Naive thymus-derived CD4-positive, alpha-beta T cell (primary cell): ENCODE results near the gene RTCB. TPM values are rescaled to one million over a fixed set of nuclear protein-coding genes. Genes with fewer than 3 reads are reported as not detected.

Experiments
- ATAC-seq: fragments of 150-1000 bp; cut with Tn5 transposase; 2 replicates; pipeline ENCODE4 v1.10.0; 2021; ENCODE audit warnings: mild to moderate bottlenecking, moderate library complexity
- CTCF ChIA-PET: fragments of 350-600 bp; sonication (Branson Sonifier 250); formaldehyde crosslinking; loops from one replicate; lab custom pipeline; 2021; ENCODE audit warnings: antibody characterized with exemption; lab: Charles Lee
- POLR2A ChIA-PET: fragments of 350-600 bp; sonication (Branson Sonifier 250); formaldehyde crosslinking; loops from one replicate; lab custom pipeline; 2021; ENCODE audit warnings: antibody characterized with exemption, inconsistent platforms; lab: Charles Lee
- DNase-seq, 9 donors: peaks; one replicate each; pipeline versions ENCODE4 v3.0.0 to v3.0.0-alpha.2; 2020 to 2022; ENCODE audit warnings: mixed read lengths in 1 of 9
- H3K27ac ChIP-seq: one replicate; pipeline ENCODE4 v1.7.0; 2013; ENCODE audit warnings: mild to moderate bottlenecking, low read depth, low read length, moderate library complexity
- H3K27me3 ChIP-seq, 2 donors: one replicate each; pipeline ENCODE4 v1.7.0; 2013; ENCODE audit warnings: low read length in 2 of 2, mild to moderate bottlenecking in 2 of 2, moderate library complexity in 2 of 2; ENCODE audit not compliant: control insufficient read depth in 2 of 2, insufficient read depth in 2 of 2
- H3K36me3 ChIP-seq, 3 experiments: 1 replicate in 2 of 3; 2 replicates in 1 of 3; pipeline ENCODE4 v1.7.0; 2013; ENCODE audit warnings: low read length in 3 of 3, mild to moderate bottlenecking in 3 of 3, moderate library complexity in 1 of 3; ENCODE audit not compliant: insufficient read depth in 3 of 3, control insufficient read depth in 2 of 3
- H3K4me1 ChIP-seq, 2 donors: one replicate each; pipeline ENCODE4 v1.7.0; 2013; ENCODE audit warnings: low read length in 2 of 2, mild to moderate bottlenecking in 2 of 2, moderate library complexity in 1 of 2; ENCODE audit not compliant: control insufficient read depth in 2 of 2, insufficient read depth in 2 of 2
- H3K4me3 ChIP-seq: 2 replicates; pipeline ENCODE4 v1.7.0; 2013; ENCODE audit warnings: mild to moderate bottlenecking, low read length
- H3K9me3 ChIP-seq, 3 experiments: 1 replicate in 2 of 3; 2 replicates in 1 of 3; pipeline ENCODE4 v1.7.0; 2013; ENCODE audit warnings: low read length in 3 of 3; ENCODE audit not compliant: control insufficient read depth in 2 of 3
- H3K27ac Mint-ChIP-seq, 9 donors: one replicate each; pipeline ENCODE4 v1.8.0; 2020 to 2022; ENCODE audit warnings: mixed read lengths in 9 of 9, mild to moderate bottlenecking in 8 of 9, moderate library complexity in 5 of 9, inconsistent platforms in 2 of 9
- H3K27me3 Mint-ChIP-seq, 5 donors: one replicate each; pipeline ENCODE4 v1.8.0; 2021 to 2022; ENCODE audit warnings: mixed read lengths in 5 of 5, mild to moderate bottlenecking in 1 of 5
- H3K36me3 Mint-ChIP-seq, 5 donors: one replicate each; pipeline ENCODE4 v1.8.0; 2020 to 2022; ENCODE audit warnings: mixed read lengths in 5 of 5, mild to moderate bottlenecking in 3 of 5, inconsistent platforms in 1 of 5
- H3K4me1 Mint-ChIP-seq, 7 donors: one replicate each; pipeline ENCODE4 v1.8.0; 2020 to 2022; ENCODE audit warnings: mixed read lengths in 7 of 7, mild to moderate bottlenecking in 3 of 7, inconsistent platforms in 1 of 7
- H3K4me3 Mint-ChIP-seq, 10 donors: one replicate each; pipeline ENCODE4 v1.8.0; 2020 to 2022; ENCODE audit warnings: mild to moderate bottlenecking in 10 of 10, mixed read lengths in 10 of 10, moderate library complexity in 6 of 10, inconsistent platforms in 2 of 10
- H3K9me3 Mint-ChIP-seq, 11 donors: one replicate each; pipeline ENCODE4 v1.8.0; 2020 to 2022; ENCODE audit warnings: mixed read lengths in 11 of 11, mild to moderate bottlenecking in 4 of 11, inconsistent platforms in 1 of 11, moderate library complexity in 1 of 11
- intact Hi-C, 2 donors: fragments of 100-400 bp; cut with micrococcal nuclease; formaldehyde crosslinking; loops; one replicate each; pipeline ENCODE4 v1.15.1; 2023
- polyA plus RNA-seq, 2 donors: library from polyadenylated mRNA; unstranded; fragments of 300-500 nt; fragmentation: Illumina TruSeq; gene quantifications; one replicate each; pipeline ENCODE4 v1.2.3, GENCODE V29; 2021
- total RNA-seq, 6 experiments: library from RNA in 5 of 6; stranded (reverse) in 5 of 6; gene quantifications; 1 replicate in 5 of 6; 2 replicates in 1 of 6; pipeline ENCODE4 v1.2.3 and lab custom pipeline; 2021 to 2026

RTCB gene
- total and polyA plus RNA-seq, 7 experiments from 2014 or later, result 41.6 to 126 (median 55.6) TPM

- H3K27ac Mint-ChIP-seq, result peak overlapping the region in 1 of 9 donors; percentile 62
- intact Hi-C loops, result loop anchor here (5.0 to 10.0 kb wide), 5 partner anchors 209 to 749 kb away; partner anchors contain the start of genes DEPDC5 (in 1 of the 2), PISD (in 1 of the 2), PRR14L (in 1 of the 2) and RFPL2 (in 1 of the 2)
Observed at GRCh38 chr22:32414191-32414590, 2.1 kb upstream of the RTCB start.

GRCh38 chr22:32413719-32414118 is 1.7 kb upstream of the RTCB start:
- Mint-ChIP-seq H3K4me3 (peak overlapping the region in 1 of 10 donors; percentile 43), H3K27ac (peak overlapping the region in 1 of 9 donors; percentile 2), H3K36me3 (peaks cover 0 to 6% (median 4%) of the 10 kb centered on the region in 5 donors), H3K27me3 (peaks cover 7 to 24% (median 8%) of the 10 kb centered on the region in 5 donors), H3K4me1 (peaks cover 15 to 47% (median 42%) of the 10 kb centered on the region in 7 donors), H3K9me3 (peaks cover 0 to 5% (median 0%) of the 10 kb centered on the region in 11 donors)
- no peak for DNase-seq
- Histone ChIP-seq H3K4me1 (peaks cover 12 to 14% of the 10 kb centered on the region in 2 donors), H3K27ac (no peak overlapping the region), H3K4me3 (no peak overlapping the region), H3K27me3 (no peaks in the 10 kb centered on the region), H3K9me3 (no peaks in the 10 kb centered on the region), H3K36me3 (peaks cover 0 to 4% (median 0%) of the 10 kb centered on the region in 3 experiments)
- ChIA-PET CTCF (no interaction called here), POLR2A (no interaction called here)
- intact Hi-C loops, result loop anchor here (5.0 to 10.0 kb wide), 5 partner anchors 209 to 749 kb away; partner anchors contain the start of genes DEPDC5 (in 1 of the 2), PISD (in 1 of the 2), PRR14L (in 1 of the 2) and RFPL2 (in 1 of the 2)
- ATAC-seq, result no peak

More at GRCh38 chr22:32414191-32414590, 2.1 kb upstream of the RTCB start:
- Mint-ChIP-seq H3K4me1 (peaks cover 15 to 42% (median 37%) of the 10 kb centered on the region in 7 donors), H3K27me3 (peaks cover 8 to 26% (median 13%) of the 10 kb centered on the region in 5 donors), H3K4me3 (peak overlapping the region in 1 of 10 donors; percentile 53), H3K36me3 (peaks cover 0 to 6% (median 3%) of the 10 kb centered on the region in 5 donors), H3K9me3 (peaks cover 0 to 5% (median 0%) of the 10 kb centered on the region in 11 donors)
- CTCF ChIA-PET, result no interaction called here
- Histone ChIP-seq H3K4me1 (peaks cover 12 to 14% of the 10 kb centered on the region in 2 donors), H3K4me3 (no peak overlapping the region), H3K36me3 (peaks cover 0 to 4% (median 0%) of the 10 kb centered on the region in 3 experiments), H3K9me3 (no peaks in the 10 kb centered on the region), H3K27ac (no peak overlapping the region), H3K27me3 (no peaks in the 10 kb centered on the region)
- ATAC-seq (no peak), DNase-seq (no peak)
- POLR2A ChIA-PET, result no interaction called here

DNA sequence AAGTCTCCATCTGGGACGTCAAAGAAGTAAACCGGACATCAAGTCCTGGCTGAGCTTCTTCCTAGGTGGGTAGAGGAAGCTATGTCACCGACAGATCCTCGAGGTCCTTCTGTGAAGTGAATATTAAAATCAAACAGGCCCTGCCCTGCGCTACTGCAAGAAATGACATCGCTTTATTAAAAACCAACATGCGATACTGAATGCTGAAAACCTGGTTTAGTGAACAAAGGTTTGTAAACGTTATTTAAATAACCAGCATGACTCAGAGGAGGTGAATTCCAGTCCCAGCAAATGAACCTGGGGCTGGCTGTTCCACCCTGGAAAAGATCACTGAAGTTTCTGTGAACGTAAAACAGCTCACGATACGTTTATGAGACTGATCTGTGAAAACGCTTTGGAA is 645 bp downstream of the RTCB start:
- DNase-seq (peak in 1 of 9 donors; percentile 48), ATAC-seq (peak; percentile 24)
- H3K36me3 Mint-ChIP-seq, result peaks cover 3 to 18% (median 14%) of the 10 kb centered on the region in 5 donors
- H3K27me3 Mint-ChIP-seq, result peaks cover 0 to 7% (median 0%) of the 10 kb centered on the region in 5 donors
- H3K36me3 ChIP-seq, result peaks cover 0 to 27% (median 0%) of the 10 kb centered on the region in 3 experiments
- H3K9me3 Mint-ChIP-seq, result peaks cover 0 to 5% (median 0%) of the 10 kb centered on the region in 11 donors
- peaks cover 12 to 14% of the 10 kb centered on the region in 2 donors for H3K4me1 ChIP-seq
- POLR2A ChIA-PET, result interaction anchor here (0.7 to 2.8 kb wide), 2 partner anchors 15 to 63 kb away, joined by 3 to 26 read pairs; partner anchors contain the start of gene FBXO7
- H3K9me3 ChIP-seq, result no peaks in the 10 kb centered on the region
- CTCF ChIA-PET, result interaction anchor here (1.4 kb wide), 1 partner anchor 13 kb away, joined by 3 read pairs; no protein-coding TSS in a partner anchor
- H3K27me3 ChIP-seq, result no peaks in the 10 kb centered on the region
- H3K27ac Mint-ChIP-seq, result peak overlapping the region; percentile 81 to 98 (median 96)
- H3K4me1 Mint-ChIP-seq, result peaks cover 22 to 62% (median 58%) of the 10 kb centered on the region in 7 donors
- H3K4me3 Mint-ChIP-seq, result peak overlapping the region; percentile 96 to 99 (median 98)
- H3K4me3 ChIP-seq, result peak overlapping the region; percentile 89
- H3K27ac ChIP-seq, result peak overlapping the region; percentile 92
- intact Hi-C loops, result loop anchor here (5.0 to 10.0 kb wide), 5 partner anchors 207 to 747 kb away; partner anchors contain the start of genes DEPDC5 (in 1 of the 2), PISD (in 1 of the 2), PRR14L (in 1 of the 2) and RFPL2 (in 1 of the 2)

- peak overlapping the region; percentile 92 for H3K27ac ChIP-seq
- H3K4me3 ChIP-seq, result peak overlapping the region; percentile 10
- peaks cover 0 to 3% (median 0%) of the 10 kb centered on the region in 5 donors for H3K27me3 Mint-ChIP-seq
- H3K36me3 Mint-ChIP-seq, result peaks cover 3 to 26% (median 14%) of the 10 kb centered on the region in 5 donors
- POLR2A ChIA-PET, result interaction anchor here (2.8 kb wide), 1 partner anchor 64 kb away, joined by 26 read pairs; the partner anchor contains the start of gene FBXO7
- H3K9me3 Mint-ChIP-seq, result peaks cover 0 to 5% (median 0%) of the 10 kb centered on the region in 11 donors
- peaks cover 3 to 36% (median 6%) of the 10 kb centered on the region in 3 experiments for H3K36me3 ChIP-seq
- peak overlapping the region; percentile 77 to 98 (median 93) for H3K27ac Mint-ChIP-seq
- intact Hi-C loops, result loop anchor here (1.0 to 10.0 kb wide), 6 partner anchors 69 to 746 kb away; partner anchors contain the start of genes DEPDC5 (in 1 of the 2), PISD (in 1 of the 2), PRR14L (in 1 of the 2) and RFPL2 (in 1 of the 2)
- H3K9me3 ChIP-seq, result no peaks in the 10 kb centered on the region
- peak overlapping the region; percentile 96 to 99 (median 98) for H3K4me3 Mint-ChIP-seq
- peaks cover 22 to 62% (median 58%) of the 10 kb centered on the region in 7 donors for H3K4me1 Mint-ChIP-seq
- CTCF ChIA-PET, result no interaction called here
- DNase-seq (no peak), ATAC-seq (no peak)
- peaks cover 12 to 14% of the 10 kb centered on the region in 2 donors for H3K4me1 ChIP-seq
- no peaks in the 10 kb centered on the region for H3K27me3 ChIP-seq
Observed at GRCh38 chr22:32410459-32410858, 1.6 kb downstream of the RTCB start.

DNA sequence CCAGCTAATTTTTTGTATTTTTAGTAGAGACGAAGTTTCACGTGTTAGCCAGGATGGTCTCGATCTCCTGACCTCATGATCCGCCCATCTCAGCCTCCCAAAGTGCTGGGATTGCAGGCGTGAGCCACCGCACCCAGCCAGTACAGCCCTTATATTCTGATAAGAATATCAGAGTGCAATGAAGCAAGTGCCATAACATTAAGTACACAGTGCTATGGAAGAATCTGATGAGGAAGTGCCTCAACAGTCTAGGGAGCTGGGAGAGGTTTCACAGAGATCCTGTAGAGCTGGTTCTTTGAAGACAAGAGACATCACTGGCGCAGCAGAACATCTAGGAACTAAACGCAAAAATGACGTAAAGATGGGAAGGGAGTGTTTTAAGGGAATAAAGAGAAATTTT is 2.1 kb downstream of the RTCB start:
- peaks cover 0 to 5% (median 0%) of the 10 kb centered on the region in 11 donors for H3K9me3 Mint-ChIP-seq
- peaks cover 22 to 62% (median 58%) of the 10 kb centered on the region in 7 donors for H3K4me1 Mint-ChIP-seq
- H3K36me3 ChIP-seq, result peaks cover 3 to 40% (median 6%) of the 10 kb centered on the region in 3 experiments
- DNase-seq (no peak), ATAC-seq (no peak)
- peak overlapping the region; percentile 14 to 97 (median 49) for H3K27ac Mint-ChIP-seq
- ChIA-PET CTCF (no interaction called here), POLR2A (interaction anchor here (1.0 kb wide), 1 partner anchor 8 kb away, joined by 3 read pairs; no protein-coding TSS in a partner anchor)
- intact Hi-C loops, result loop anchor here (1.0 to 10.0 kb wide), 6 partner anchors 69 to 745 kb away; partner anchors contain the start of genes DEPDC5 (in 1 of the 2), PISD (in 1 of the 2), PRR14L (in 1 of the 2) and RFPL2 (in 1 of the 2)
- H3K27ac ChIP-seq, result no peak overlapping the region
- H3K9me3 ChIP-seq, result no peaks in the 10 kb centered on the region
- peaks cover 3 to 31% (median 14%) of the 10 kb centered on the region in 5 donors for H3K36me3 Mint-ChIP-seq
- H3K27me3 Mint-ChIP-seq, result peaks cover 0 to 3% (median 0%) of the 10 kb centered on the region in 5 donors
- H3K4me3 ChIP-seq, result peak overlapping the region; percentile 10
- H3K4me1 ChIP-seq, result peaks cover 12 to 14% of the 10 kb centered on the region in 2 donors
- peak overlapping the region; percentile 96 to 99 (median 98) for H3K4me3 Mint-ChIP-seq
- H3K27me3 ChIP-seq, result no peaks in the 10 kb centered on the region

- Mint-ChIP-seq H3K4me3 (no peak overlapping the region), H3K4me1 (peaks cover 20 to 57% (median 52%) of the 10 kb centered on the region in 7 donors)
- H3K4me3 ChIP-seq, result no peak overlapping the region
Observed at GRCh38 chr22:32407936-32408335, 4.1 kb downstream of the RTCB start.

More at GRCh38 chr22:32407936-32408335, 4.1 kb downstream of the RTCB start:
- intact Hi-C loops, result no loop called here
- Histone ChIP-seq H3K27ac (no peak overlapping the region), H3K27me3 (no peaks in the 10 kb centered on the region), H3K4me1 (peaks cover 12 to 14% of the 10 kb centered on the region in 2 donors), H3K36me3 (peaks cover 3 to 52% (median 6%) of the 10 kb centered on the region in 3 experiments), H3K9me3 (no peaks in the 10 kb centered on the region)
- Mint-ChIP-seq H3K36me3 (peaks cover 3 to 39% (median 19%) of the 10 kb centered on the region in 5 donors), H3K9me3 (peaks cover 0 to 5% (median 0%) of the 10 kb centered on the region in 11 donors), H3K27ac (peak overlapping the region in 1 of 9 donors; percentile 54), H3K27me3 (peaks cover 0 to 3% (median 0%) of the 10 kb centered on the region in 5 donors)
- CTCF ChIA-PET, result no interaction called here
- no peak for ATAC-seq
- DNase-seq, result no peak
- POLR2A ChIA-PET, result interaction anchor here (0.9 kb wide), 1 partner anchor 9 kb away, joined by 4 read pairs; no protein-coding TSS in a partner anchor
